ENCODE results near the gene FEM1C.

The FEM1C gene

GRCh38 chr5:115494570-115495289 is 49.8 kb downstream of the FEM1C start:
- no peak overlapping the region for H3K4me3 ChIP-seq (ENCODE audit: low read depth, low read length)
- CTCF ChIA-PET, result no interaction called here
- no peak for TF ChIP-seq PBX3 (CRISPR knock-in tag; IDR thresholded peaks at IDR 0.05)
- TF ChIP-seq PRDM1 (tag by site-specific recombination; IDR thresholded peaks at IDR 0.05), result no peak
- no peak for TF ChIP-seq ZBTB17 (tag by site-specific recombination; IDR thresholded peaks at IDR 0.05)
- TF ChIP-seq ZNF211 (tag by site-specific recombination; IDR thresholded peaks at IDR 0.05; ENCODE audit: low read depth), result no peak
- TF ChIP-seq PRDM6 (tag by site-specific recombination; IDR thresholded peaks at IDR 0.05), result no peak
- TF ChIP-seq SETDB1 (IDR thresholded peaks at IDR 0.05; ENCODE audit: insufficient read length, low read length), result no peak
- no peak for TF ChIP-seq ZNF335 (tag by site-specific recombination; conservative IDR thresholded peaks at IDR 0.05)
- no peak for TF ChIP-seq ZNF37A (tag by site-specific recombination; IDR thresholded peaks at IDR 0.05)
- no peak for TF ChIP-seq BCL6B (tag by site-specific recombination; IDR thresholded peaks at IDR 0.05)
- no peaks in the 10 kb centered on the region for H3K36me3 ChIP-seq (ENCODE audit: control insufficient read depth in 2 of 2, insufficient read depth in 1 of 2, low read length in 2 of 2)
- H3K9me3 ChIP-seq (ENCODE audit: control insufficient read depth, insufficient read depth, low read depth, low read length), result no peaks in the 10 kb centered on the region
- H3K27ac ChIP-seq (ENCODE audit: extremely low read depth, low read depth, low read length), result no peak overlapping the region
- POLR2A ChIA-PET, result no interaction called here
- no peaks in the 10 kb centered on the region for H3K4me1 ChIP-seq (ENCODE audit: control insufficient read depth, insufficient read depth, low read length)

GRCh38 chr5:115490596-115490995 is 54.0 kb downstream of the FEM1C start:
- Histone ChIP-seq H3K36me3 (ENCODE audit: control insufficient read depth in 2 of 2, insufficient read depth in 1 of 2, low read length in 2 of 2) (no peaks in the 10 kb centered on the region), H3K9me3 (ENCODE audit: control insufficient read depth, insufficient read depth, low read depth, low read length) (no peaks in the 10 kb centered on the region), H3K4me3 (ENCODE audit: low read depth, low read length) (no peak overlapping the region), H3K27ac (ENCODE audit: extremely low read depth, low read depth, low read length) (no peak overlapping the region), H3K4me1 (ENCODE audit: control insufficient read depth, insufficient read depth, low read length) (no peaks in the 10 kb centered on the region)
- ChIA-PET POLR2A (no interaction called here), CTCF (no interaction called here)
- TF ChIP-seq ZNF18 (tag by site-specific recombination; IDR thresholded peaks at IDR 0.05) (peak; percentile 34; the same call in 1 of the 2 replicates), ELK4 (IDR thresholded peaks at IDR 0.05; ENCODE audit: borderline replicate concordance, low read depth, low read length) (no peak)

- H3K27ac ChIP-seq (ENCODE audit: extremely low read depth, low read depth, low read length), result no peak overlapping the region
- H3K4me1 ChIP-seq (ENCODE audit: control insufficient read depth, insufficient read depth, low read length), result no peaks in the 10 kb centered on the region
- no peak for TF ChIP-seq HOXD13 (CRISPR knock-in tag; IDR thresholded peaks at IDR 0.05; ENCODE audit: borderline replicate concordance)
- no peak for TF ChIP-seq ZBTB8A (tag by site-specific recombination; IDR thresholded peaks at IDR 0.05)
- no peak for TF ChIP-seq ZNF148 (tag by site-specific recombination; IDR thresholded peaks at IDR 0.05; ENCODE audit: borderline replicate concordance)
- no peak for TF ChIP-seq ZNF133 (tag by site-specific recombination; IDR thresholded peaks at IDR 0.05)
- no peak for TF ChIP-seq ZNF169 (tag by site-specific recombination; IDR thresholded peaks at IDR 0.05)
- no peak for TF ChIP-seq PBX3 (CRISPR knock-in tag; IDR thresholded peaks at IDR 0.05)
- no peak for TF ChIP-seq MEIS1 (CRISPR knock-in tag; IDR thresholded peaks at IDR 0.05; ENCODE audit: borderline replicate concordance)
- TF ChIP-seq KLF7 (tag by site-specific recombination; IDR thresholded peaks at IDR 0.05; ENCODE audit: borderline replicate concordance), result no peak
- CTCF ChIA-PET, result interaction anchor here (0.6 kb wide), 1 partner anchor 181 kb away, joined by 3 read pairs; no protein-coding TSS in a partner anchor
- H3K36me3 ChIP-seq (ENCODE audit: control insufficient read depth in 2 of 2, insufficient read depth in 1 of 2, low read length in 2 of 2), result no peaks in the 10 kb centered on the region
- POLR2A ChIA-PET, result no interaction called here
- no peaks in the 10 kb centered on the region for H3K9me3 ChIP-seq (ENCODE audit: control insufficient read depth, insufficient read depth, low read depth, low read length)
- no peak overlapping the region for H3K4me3 ChIP-seq (ENCODE audit: low read depth, low read length)
These were observed 54.8 kb downstream of the FEM1C start for GRCh38 chr5:115489733-115490132.
